ENCODE results near the gene TNS1. TPM values are rescaled to one million over a fixed set of nuclear protein-coding genes. Genes with fewer than 3 reads are reported as not detected.
A peak's percentile ranks its signal among the peaks of the same experiment; 100 is the strongest.

TNS1 gene
- total RNA-seq, 2 experiments from 2014 or later = 0.92 to 0.97 TPM

DNA sequence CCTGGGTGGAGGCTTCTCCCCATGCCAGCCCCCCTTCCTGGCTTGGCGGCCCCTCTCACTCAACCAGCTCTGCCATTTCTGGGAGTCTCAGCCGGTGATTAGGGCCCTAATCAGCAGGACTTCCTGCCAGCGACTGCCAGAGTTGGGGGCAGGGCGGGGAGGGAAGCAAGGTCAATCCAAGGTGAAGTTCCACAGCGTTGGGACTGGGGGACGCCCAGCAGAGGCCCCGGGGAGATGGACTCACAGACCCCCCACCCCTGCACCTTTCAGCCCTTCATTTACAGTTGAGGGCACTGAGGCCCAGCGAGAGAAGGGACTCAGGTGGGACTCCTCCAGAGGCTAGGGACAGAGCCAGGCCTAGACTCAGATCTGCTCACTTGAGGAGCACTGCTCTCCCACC lies 65.3 kb downstream of the TNS1 start:
- H3K36me3 Mint-ChIP-seq = no peaks in the 10 kb centered on the region
- H3K9me3 Mint-ChIP-seq = no peaks in the 10 kb centered on the region
- DNase-seq = no peak
- intact Hi-C loops (cut with micrococcal nuclease) = no loop called here
- H3K4me3 Mint-ChIP-seq = no peak overlapping the region
- ChIA-PET POLR2A (no interaction called here), CTCF (no interaction called here)
- no peaks in the 10 kb centered on the region for H3K4me1 Mint-ChIP-seq (ENCODE audit: low read depth)
- H3K27ac Mint-ChIP-seq = no peak overlapping the region
- peaks cover 19% of the 10 kb centered on the region for H3K27me3 Mint-ChIP-seq

DNA sequence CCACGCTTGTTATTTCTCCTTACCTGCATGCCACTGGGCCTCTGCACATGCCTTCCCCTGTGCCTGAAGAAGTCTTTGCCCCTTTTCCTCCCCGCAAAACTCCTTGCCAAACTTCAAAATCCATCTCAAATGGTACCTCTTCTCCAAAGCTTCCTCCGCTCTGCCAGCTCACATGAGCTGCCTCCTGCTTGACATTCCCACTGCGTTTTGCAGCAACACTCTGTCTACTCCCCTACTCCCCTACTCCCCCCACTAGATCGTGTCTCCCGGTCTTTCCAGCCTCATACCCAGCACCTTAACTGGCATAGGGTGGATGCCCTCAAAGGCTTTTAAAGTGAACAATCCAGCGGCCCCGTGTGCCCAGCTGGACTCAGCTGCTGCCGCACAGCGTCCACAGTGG lies 65.8 kb downstream of the TNS1 start:
- CTCF ChIA-PET = no interaction called here
- Mint-ChIP-seq H3K36me3 (no peaks in the 10 kb centered on the region), H3K9me3 (no peaks in the 10 kb centered on the region), H3K27ac (no peak overlapping the region), H3K4me3 (no peak overlapping the region), H3K27me3 (peaks cover 17% of the 10 kb centered on the region), H3K4me1 (ENCODE audit: low read depth) (no peaks in the 10 kb centered on the region)
- intact Hi-C loops (cut with micrococcal nuclease) = no loop called here
- DNase-seq = no peak
- POLR2A ChIA-PET = no interaction called here

DNA sequence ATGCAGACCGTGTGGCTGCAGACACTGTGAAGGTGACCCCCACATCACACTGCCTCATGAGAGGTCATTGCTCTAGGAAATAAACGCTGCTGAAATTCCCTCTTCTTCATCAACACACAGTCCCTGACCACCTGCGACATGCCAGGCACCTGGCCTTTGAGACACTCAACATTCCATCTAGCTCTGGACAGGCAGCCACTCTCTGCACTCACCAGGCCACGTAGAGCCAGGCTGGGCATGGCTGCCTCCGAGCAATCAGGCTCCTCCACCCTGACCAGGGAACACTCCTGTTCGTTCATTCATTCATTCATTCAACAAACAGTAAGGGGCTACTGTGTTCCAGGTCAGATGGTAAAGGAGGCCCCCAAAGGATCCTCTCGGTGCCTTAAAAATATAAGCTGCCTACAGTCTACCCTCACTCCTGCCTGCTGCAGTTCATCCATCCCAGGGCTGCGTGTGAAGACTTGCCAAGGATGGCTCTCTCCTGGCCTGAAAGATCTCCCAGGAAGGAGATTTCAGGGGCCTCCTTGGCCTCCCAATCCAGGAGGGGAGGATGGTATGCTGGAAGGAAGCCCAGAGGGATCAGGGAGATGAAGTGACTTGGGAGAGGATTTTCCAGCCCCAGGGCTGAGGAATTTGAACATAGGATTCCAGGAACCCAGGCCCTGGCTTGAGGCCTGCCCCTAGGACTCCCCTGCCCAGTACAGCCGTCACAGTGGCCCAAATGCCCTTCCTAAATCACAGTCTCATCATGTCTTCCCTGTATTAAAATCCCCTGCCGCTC lies 66.7 kb downstream of the TNS1 start:
- H3K4me3 Mint-ChIP-seq = no peak overlapping the region
- no peak overlapping the region for H3K27ac Mint-ChIP-seq
- H3K27me3 Mint-ChIP-seq = peaks cover 8% of the 10 kb centered on the region
- CTCF ChIA-PET = no interaction called here
- H3K36me3 Mint-ChIP-seq = no peaks in the 10 kb centered on the region
- no peak for DNase-seq
- H3K9me3 Mint-ChIP-seq = no peaks in the 10 kb centered on the region
- no peaks in the 10 kb centered on the region for H3K4me1 Mint-ChIP-seq (ENCODE audit: low read depth)
- POLR2A ChIA-PET = no interaction called here
- intact Hi-C loops (cut with micrococcal nuclease) = no loop called here

DNA sequence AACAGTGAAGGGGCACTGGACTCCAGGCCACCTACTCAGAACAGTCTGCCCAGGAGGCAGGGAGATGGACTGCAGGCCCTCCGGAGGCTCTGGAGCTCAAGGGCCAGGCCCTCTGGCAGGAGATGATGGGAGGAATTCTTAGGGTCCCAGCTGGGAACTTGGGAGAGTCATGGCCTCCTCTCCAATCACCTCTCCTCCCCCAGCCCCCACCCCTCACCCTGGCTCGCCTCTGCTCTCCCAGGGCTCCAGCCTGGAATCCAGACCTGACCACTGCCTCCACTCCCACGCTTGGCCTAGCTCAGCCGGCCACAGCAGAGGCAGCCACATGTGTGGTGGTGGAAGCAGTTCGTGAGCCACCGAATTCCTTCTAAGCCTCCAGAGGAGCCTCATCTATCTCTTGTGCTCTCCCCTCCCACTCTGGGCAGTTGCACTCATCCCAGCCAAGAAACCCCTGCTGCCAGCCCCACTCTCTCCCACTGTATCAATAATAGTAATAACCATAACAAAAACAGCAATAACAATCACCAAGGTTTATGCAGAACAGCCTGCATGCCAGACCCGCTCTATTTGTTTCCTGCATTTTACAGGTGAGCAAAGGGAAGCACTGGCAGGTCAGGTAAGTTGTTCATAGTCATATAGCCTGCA lies 67.4 kb downstream of the TNS1 start:
- intact Hi-C loops (cut with micrococcal nuclease) = no loop called here
- Mint-ChIP-seq H3K4me3 (no peak overlapping the region), H3K36me3 (no peaks in the 10 kb centered on the region), H3K27ac (no peak overlapping the region), H3K27me3 (peaks cover 6% of the 10 kb centered on the region), H3K9me3 (no peaks in the 10 kb centered on the region), H3K4me1 (ENCODE audit: low read depth) (no peaks in the 10 kb centered on the region)
- DNase-seq = no peak
- ChIA-PET POLR2A (no interaction called here), CTCF (no interaction called here)

DNA sequence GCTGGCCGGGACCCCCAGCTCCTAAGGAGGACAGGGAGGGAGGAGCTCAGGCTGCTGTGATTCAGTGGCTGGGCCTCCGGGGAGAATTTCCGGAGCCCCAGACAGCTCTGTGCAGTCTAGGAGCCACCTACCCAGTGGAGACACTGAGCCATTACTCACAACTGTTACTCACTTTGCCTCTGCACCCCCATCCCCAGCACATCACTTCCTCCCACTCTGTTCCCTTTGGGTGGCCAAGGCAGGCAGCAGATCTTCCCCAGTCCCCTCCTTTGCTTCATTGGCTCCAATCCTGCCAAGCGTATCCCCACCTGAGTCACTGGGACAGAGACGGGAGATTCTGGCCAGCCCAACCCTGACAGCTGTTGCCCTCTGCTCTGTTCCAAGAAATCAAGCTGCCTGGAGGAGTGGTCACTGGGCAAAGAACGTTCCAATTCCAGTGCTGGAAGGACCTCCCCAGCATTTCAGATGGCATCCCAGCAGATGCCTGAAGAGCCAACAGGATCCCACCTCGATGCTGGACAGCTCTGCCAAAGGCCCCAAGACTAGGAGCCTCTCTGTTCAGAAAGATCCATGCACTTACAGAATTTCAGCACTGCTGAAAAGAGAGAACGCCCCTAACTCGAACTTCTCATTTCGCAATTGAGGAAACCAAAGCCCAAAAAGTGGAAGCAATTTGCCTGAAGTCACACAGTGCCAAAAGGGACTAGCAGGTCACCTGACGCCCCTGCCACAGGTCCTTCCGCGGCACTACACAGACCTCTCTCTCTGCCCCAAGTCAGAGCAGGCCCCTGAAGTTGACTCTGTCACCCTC lies 68.3 kb downstream of the TNS1 start:
- CTCF ChIA-PET = no interaction called here
- intact Hi-C loops (cut with micrococcal nuclease) = no loop called here
- no peaks in the 10 kb centered on the region for H3K9me3 Mint-ChIP-seq
- no peaks in the 10 kb centered on the region for H3K4me1 Mint-ChIP-seq (ENCODE audit: low read depth)
- H3K27me3 Mint-ChIP-seq = peaks cover 5% of the 10 kb centered on the region
- POLR2A ChIA-PET = no interaction called here
- DNase-seq = peak; percentile 18
- H3K27ac Mint-ChIP-seq = no peak overlapping the region
- H3K4me3 Mint-ChIP-seq = no peak overlapping the region
- no peaks in the 10 kb centered on the region for H3K36me3 Mint-ChIP-seq

DNA sequence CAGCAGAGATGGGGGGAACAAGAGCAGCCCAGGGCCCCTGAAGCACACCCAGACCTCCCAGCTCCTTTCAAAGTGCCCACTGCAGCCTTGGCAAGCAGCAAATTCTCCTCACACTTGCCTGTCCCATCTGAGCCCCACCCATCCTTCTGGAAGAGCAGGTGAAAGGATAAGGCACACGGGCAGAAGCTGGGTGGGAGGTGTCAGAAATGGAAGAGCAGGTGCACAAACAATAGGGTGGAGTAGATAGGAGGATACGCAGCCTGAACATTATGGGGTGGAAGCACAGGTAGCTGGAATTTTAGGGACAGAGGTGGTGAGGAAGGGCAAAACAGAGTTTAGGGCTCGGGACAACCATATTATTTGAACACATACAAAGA lies 69.2 kb downstream of the TNS1 start:
- Mint-ChIP-seq H3K27ac (no peak overlapping the region), H3K4me1 (ENCODE audit: low read depth) (no peaks in the 10 kb centered on the region), H3K9me3 (no peaks in the 10 kb centered on the region), H3K27me3 (peaks cover 5% of the 10 kb centered on the region), H3K4me3 (no peak overlapping the region), H3K36me3 (no peaks in the 10 kb centered on the region)
- intact Hi-C loops (cut with micrococcal nuclease) = no loop called here
- ChIA-PET CTCF (no interaction called here), POLR2A (no interaction called here)
- DNase-seq = no peak

DNA sequence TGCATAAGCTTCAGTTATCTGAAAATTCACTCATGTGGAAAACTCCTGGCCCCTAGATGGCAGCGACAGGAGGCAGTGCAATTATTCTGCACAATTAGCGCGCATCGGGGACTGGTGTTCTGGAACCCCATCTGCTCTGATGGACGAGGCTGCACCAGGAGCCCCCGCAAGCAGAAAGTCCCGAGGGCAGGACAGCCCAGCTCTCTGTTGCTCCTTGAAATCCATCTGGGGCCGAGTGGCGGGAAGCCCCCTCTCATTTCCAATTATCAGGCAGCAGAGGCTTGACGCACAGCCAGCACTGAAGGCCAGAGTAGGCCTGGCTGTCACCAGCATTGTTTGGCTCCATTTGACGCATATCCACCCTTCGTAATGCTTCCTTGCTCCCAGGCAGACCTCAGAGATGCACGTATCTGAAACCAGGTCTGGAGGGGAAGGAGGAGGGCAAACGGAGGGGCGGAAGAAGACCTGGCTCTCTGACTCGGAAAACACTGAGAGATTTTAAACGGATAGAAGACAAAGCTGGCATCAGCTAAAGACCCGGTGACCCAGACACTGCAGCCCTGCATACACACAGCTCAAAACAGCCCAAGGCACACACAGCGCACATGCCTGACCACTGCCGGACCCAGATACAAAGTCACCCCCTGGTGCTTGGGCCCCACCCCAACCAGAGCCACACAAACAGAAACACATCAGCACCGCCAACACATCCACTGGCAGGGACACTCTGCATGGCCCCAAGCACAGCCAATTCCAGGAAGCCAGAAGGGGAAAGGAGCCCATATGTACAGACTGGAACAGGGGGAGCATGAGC lies 69.8 kb downstream of the TNS1 start:
- CTCF ChIA-PET = interaction anchor here (0.7 kb wide), 1 partner anchor 147 kb away, joined by 3 read pairs; no protein-coding TSS in a partner anchor
- Mint-ChIP-seq H3K4me3 (no peak overlapping the region), H3K27ac (no peak overlapping the region), H3K4me1 (ENCODE audit: low read depth) (no peaks in the 10 kb centered on the region), H3K9me3 (no peaks in the 10 kb centered on the region), H3K36me3 (no peaks in the 10 kb centered on the region), H3K27me3 (peaks cover 5% of the 10 kb centered on the region)
- intact Hi-C loops (cut with micrococcal nuclease) = no loop called here
- POLR2A ChIA-PET = no interaction called here
- DNase-seq = no peak

DNA sequence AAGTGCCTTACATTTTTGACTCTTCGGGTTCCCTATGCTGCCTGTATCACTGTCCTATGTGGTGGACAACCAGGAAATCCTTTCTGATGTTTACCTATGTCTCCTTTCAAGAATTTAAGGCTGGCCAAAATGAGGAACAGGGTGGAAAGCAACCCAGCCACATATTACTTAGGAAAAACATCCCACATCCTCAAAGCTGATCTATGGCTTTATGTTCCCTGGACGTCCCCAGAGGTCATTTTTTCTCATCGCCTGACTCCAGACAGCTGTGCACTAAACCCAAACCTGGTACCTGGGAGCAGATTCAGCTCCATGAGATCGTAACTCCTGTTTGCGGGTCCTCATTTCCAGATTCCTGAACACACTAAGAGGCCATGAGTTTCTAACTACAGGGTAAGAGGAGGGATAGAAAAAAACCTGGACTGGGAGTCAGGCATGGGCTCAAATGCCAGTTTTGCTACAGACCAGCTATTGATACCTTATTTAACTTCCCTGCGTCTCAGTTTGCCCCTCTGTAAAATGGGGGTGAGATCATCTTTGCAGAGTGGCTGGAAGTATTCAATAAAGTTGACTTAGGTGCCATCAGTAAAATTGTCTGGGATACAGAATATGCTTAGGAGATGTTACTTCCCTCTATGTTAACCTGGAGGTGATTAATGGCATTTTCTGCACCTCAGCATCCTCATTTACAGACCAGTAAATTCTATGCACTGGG lies 70.8 kb downstream of the TNS1 start:
- Mint-ChIP-seq H3K36me3 (no peaks in the 10 kb centered on the region), H3K4me1 (ENCODE audit: low read depth) (no peaks in the 10 kb centered on the region), H3K27ac (no peak overlapping the region), H3K4me3 (no peak overlapping the region), H3K27me3 (peaks cover 5% of the 10 kb centered on the region), H3K9me3 (no peaks in the 10 kb centered on the region)
- ChIA-PET CTCF (interaction anchor here (0.7 kb wide), 1 partner anchor 146 kb away, joined by 3 read pairs; no protein-coding TSS in a partner anchor), POLR2A (no interaction called here)
- DNase-seq = no peak
- intact Hi-C loops (cut with micrococcal nuclease) = no loop called here

DNA sequence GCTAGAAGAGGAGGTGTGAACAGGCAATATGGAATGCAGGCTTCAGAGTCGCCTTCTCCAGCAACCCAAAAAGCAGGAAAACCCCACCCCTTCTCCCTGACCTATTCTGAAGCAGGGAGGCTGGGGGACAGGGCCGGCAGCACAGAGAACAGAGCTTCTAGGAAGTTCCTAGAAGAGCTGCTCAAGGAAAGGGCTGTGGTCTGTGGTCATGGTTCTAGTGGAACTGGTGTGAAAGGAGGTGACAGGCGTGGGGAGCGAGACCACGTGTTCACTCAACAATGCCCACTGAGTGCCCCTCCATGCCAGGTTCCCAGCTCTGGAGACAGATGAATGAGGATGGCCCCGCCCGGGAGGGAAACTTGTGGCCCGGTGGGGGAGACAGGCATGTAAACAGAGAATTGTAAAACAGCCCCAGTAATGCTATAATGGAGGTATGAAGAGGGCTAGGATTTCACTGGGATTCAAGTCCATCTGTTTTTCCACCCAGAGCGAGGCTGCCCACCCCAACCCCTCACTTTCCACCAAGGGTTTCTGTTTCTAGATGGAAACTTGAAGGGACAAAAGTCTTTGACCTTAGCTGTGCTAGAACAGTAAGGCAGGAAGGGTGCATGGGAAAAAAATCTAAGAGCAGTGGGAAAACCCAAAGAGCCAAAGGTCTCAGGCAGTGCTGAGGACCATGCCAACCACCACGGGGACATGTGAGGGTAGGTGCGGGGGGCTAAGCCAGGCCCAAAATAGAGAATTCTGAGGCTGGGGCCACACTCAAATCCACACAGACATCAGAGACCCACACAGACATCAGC lies 71.8 kb downstream of the TNS1 start:
- peaks cover 5% of the 10 kb centered on the region for H3K27me3 Mint-ChIP-seq
- ChIA-PET POLR2A (no interaction called here), CTCF (interaction anchor here (0.6 kb wide), 1 partner anchor 143 kb away, joined by 3 read pairs; no protein-coding TSS in a partner anchor)
- H3K36me3 Mint-ChIP-seq = no peaks in the 10 kb centered on the region
- H3K4me1 Mint-ChIP-seq (ENCODE audit: low read depth) = no peaks in the 10 kb centered on the region
- intact Hi-C loops (cut with micrococcal nuclease) = no loop called here
- no peak for DNase-seq
- H3K27ac Mint-ChIP-seq = no peak overlapping the region
- H3K9me3 Mint-ChIP-seq = no peaks in the 10 kb centered on the region
- H3K4me3 Mint-ChIP-seq = no peak overlapping the region

DNA sequence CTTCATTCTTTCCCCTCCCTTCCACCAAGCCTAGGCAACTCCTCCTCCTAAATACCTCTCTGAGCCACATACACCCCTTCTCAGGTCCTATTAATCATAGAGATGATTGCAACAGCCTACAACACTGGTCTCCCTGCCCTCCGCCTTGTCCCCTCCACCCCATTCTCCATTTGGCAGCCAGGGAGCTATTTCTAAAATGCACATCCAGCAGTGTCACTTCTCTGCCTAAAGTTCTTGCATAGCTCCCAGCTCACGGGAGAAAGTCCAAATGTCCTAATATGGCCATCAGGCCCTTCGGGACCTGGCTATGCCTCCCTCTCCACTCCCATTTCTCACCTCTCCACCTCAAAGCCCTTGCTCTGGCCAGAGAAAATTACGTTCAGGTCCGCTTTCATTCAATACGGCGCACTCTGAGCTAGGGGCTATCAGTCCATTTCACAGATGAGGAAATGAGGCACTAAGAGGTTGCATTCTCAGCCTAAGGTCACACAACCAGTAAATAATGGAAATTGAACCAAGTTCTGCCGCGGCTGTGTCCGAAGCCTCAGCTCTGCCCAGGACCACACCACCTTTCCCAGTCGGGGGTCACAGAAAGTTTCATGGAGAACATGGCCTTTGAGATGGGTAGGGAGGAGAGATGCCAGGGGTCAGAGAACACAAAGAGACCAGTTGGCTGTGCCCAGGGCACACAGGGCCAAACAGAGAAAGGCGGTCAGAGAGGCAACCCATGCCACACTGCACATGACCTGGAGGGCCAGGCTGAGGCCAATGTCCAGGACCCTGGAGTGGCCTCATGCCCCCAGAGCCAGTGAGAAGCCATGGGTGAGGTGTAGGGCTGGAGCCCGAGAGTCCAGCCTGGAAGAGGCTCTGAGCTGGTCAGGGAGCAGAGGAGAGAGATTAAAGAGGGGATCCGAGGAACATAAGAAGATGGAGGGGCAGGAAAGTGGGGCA lies 72.8 kb downstream of the TNS1 start:
- POLR2A ChIA-PET = no interaction called here
- no peak for DNase-seq
- H3K36me3 Mint-ChIP-seq = no peaks in the 10 kb centered on the region
- no peaks in the 10 kb centered on the region for H3K9me3 Mint-ChIP-seq
- intact Hi-C loops (cut with micrococcal nuclease) = no loop called here
- no peaks in the 10 kb centered on the region for H3K4me1 Mint-ChIP-seq (ENCODE audit: low read depth)
- H3K27me3 Mint-ChIP-seq = peaks cover 5% of the 10 kb centered on the region
- no peak overlapping the region for H3K4me3 Mint-ChIP-seq
- CTCF ChIA-PET = interaction anchor here (0.6 kb wide), 1 partner anchor 142 kb away, joined by 3 read pairs; no protein-coding TSS in a partner anchor
- no peak overlapping the region for H3K27ac Mint-ChIP-seq
